ENCODE measurements around the gene AFF1. TPM values are rescaled to one million over a fixed set of nuclear protein-coding genes. Genes with fewer than 3 reads are reported as not detected.

The AFF1 gene
- total and polyA plus RNA-seq, 7 donors, result 7.2 to 100 (median 61.7) TPM

DNA sequence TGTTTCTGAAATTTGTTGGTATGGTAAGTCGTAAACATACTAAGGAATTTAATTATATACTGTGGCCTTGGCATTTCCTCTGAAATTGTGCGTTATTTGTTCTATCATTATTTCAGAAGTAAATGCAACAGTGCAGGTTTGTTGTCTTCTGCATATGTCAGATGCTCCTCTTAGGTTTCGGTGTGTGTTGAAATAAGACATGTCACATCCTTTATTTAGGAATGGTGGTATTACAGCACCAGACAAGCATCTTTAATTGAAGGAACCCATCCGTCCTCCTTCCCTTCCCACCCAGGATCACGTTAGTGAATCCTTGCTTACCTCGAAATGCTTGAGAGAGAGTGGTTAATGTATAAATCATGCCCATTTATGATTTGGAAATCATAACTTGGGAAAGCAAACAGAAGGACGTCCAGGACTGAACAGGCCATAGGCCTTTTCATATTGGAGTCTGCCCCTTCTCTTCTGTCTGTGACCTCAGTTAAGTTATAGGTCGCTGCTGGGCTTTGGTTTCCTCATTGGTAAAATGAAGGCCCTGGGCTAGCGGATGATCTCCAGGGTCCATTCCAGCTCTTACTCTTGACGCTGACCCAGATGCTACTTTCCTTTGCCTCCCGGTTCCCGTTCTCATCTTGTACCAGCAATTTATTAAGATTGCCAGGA lies 151.5 kb downstream of the AFF1 start:
- WGBS, 2 donors, result 91 to 95% methylated on average over 12 of the region's 12 CpGs
- TF ChIP-seq, protein P1, sequence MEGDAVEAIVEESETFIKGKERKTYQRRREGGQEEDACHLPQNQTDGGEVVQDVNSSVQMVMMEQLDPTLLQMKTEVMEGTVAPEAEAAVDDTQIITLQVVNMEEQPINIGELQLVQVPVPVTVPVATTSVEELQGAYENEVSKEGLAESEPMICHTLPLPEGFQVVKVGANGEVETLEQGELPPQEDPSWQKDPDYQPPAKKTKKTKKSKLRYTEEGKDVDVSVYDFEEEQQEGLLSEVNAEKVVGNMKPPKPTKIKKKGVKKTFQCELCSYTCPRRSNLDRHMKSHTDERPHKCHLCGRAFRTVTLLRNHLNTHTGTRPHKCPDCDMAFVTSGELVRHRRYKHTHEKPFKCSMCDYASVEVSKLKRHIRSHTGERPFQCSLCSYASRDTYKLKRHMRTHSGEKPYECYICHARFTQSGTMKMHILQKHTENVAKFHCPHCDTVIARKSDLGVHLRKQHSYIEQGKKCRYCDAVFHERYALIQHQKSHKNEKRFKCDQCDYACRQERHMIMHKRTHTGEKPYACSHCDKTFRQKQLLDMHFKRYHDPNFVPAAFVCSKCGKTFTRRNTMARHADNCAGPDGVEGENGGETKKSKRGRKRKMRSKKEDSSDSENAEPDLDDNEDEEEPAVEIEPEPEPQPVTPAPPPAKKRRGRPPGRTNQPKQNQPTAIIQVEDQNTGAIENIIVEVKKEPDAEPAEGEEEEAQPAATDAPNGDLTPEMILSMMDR (IDR thresholded peaks at IDR 0.05), result no peak
- no peak for TF ChIP-seq EP300 (IDR thresholded peaks at IDR 0.05)
- no peak for TF ChIP-seq POLR2A (IDR thresholded peaks at IDR 0.05)
- no peak for TF ChIP-seq POLR2AphosphoS5 (IDR thresholded peaks at IDR 0.05)
- intact Hi-C loops (cut with DNase I), result no loop called here
- H3K27ac ChIP-seq, result peak overlapping the region in 2 of 4 donors; percentile 62 to 86
- peaks cover 0 to 64% (median 51%) of the 10 kb centered on the region in 4 donors for H3K4me1 ChIP-seq
- H3K27me3 ChIP-seq, result no peaks in the 10 kb centered on the region
- DNase-seq, result no peak
- no peaks in the 10 kb centered on the region for H3K9me3 ChIP-seq
- H3K4me3 ChIP-seq, result no peak overlapping the region
- peaks cover 0 to 22% (median 4%) of the 10 kb centered on the region in 4 donors for H3K36me3 ChIP-seq

DNA sequence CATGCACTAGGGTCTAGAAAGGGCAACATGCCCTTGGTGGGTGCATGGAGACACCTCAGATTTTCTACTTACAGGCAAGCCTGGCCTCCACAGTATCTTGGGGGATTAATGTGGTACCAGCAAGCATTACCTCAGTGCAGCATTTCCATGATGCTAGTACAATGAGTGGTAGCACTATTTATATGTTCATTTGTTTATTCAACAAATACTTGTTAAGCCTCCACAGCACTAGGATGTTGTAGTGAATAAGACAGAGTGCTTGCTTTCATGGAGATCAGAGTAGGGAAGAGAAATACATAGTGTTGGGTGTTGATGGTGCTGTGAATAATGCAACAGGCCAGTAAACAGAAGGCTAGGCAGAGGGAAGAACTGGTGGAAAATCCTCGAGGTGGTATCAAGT lies 152.2 kb downstream of the AFF1 start:
- H3K4me1 ChIP-seq, result peaks cover 0 to 59% (median 45%) of the 10 kb centered on the region in 4 donors
- peaks cover 0 to 30% (median 4%) of the 10 kb centered on the region in 4 donors for H3K36me3 ChIP-seq
- no peaks in the 10 kb centered on the region for H3K27me3 ChIP-seq
- H3K27ac ChIP-seq, result peak overlapping the region in 3 of 4 donors; percentile 7 to 86 (median 62)
- WGBS, 2 donors, result 46 to 70% methylated on average over 1 of the region's 1 CpG
- intact Hi-C loops (cut with DNase I), result no loop called here
- DNase-seq, result no peak
- TF ChIP-seq, protein P1 (IDR thresholded peaks at IDR 0.05), result no peak
- TF ChIP-seq POLR2AphosphoS5 (IDR thresholded peaks at IDR 0.05) (no peak), EP300 (IDR thresholded peaks at IDR 0.05) (no peak), POLR2A (IDR thresholded peaks at IDR 0.05) (no peak)
- H3K4me3 ChIP-seq, result no peak overlapping the region
- H3K9me3 ChIP-seq, result no peaks in the 10 kb centered on the region

DNA sequence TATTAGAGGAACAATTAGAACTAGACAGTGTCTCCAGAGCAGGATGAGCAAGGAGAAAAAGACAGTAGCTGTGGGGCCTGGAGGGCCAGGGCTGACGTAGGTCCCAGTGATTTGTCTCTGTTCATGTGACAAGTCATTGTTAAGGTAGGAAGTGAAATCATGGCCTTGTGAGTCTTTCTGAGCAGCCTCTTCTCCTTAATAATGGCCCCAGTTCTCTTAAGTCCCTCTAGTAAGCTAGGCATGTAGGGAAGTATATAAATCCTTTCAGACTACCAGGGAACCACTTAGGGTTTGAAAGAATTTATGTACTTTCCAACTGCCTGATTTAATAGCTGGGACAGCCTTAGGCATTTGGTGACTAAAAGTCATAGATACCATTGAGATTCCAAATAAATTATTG lies 152.6 kb downstream of the AFF1 start:
- intact Hi-C loops (cut with DNase I), result no loop called here
- H3K4me1 ChIP-seq, result peaks cover 0 to 59% (median 44%) of the 10 kb centered on the region in 4 donors

DNA sequence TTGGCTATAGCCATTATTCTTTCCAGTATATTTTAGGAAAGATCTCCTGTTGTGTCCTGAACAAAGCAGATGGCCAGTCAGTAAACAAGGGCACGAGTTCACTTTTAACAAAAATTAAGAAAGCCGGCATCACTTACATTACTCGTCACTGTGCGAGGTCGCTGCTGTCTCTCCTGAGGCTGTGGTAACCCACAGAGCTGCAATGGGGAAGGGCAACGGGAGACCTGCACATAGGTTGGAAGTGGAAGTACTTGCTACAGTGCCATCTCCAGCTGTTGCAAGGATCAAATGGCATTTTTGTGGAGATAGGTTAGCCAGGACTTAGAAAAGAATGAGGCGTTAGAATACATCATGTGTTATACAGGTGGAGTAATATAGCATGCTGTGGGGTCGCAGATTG lies 153.4 kb downstream of the AFF1 start:
- intact Hi-C loops (cut with DNase I), result no loop called here
- 86 to 94% methylated on average over 8 of the region's 8 CpGs for WGBS, 2 donors
- DNase-seq, result no peak
- H3K27ac ChIP-seq, result peak overlapping the region in 1 of 4 donors; percentile 62
- no peaks in the 10 kb centered on the region for H3K9me3 ChIP-seq
- peaks cover 0 to 59% (median 44%) of the 10 kb centered on the region in 4 donors for H3K4me1 ChIP-seq
- no peak overlapping the region for H3K4me3 ChIP-seq
- no peaks in the 10 kb centered on the region for H3K27me3 ChIP-seq
- no peak for TF ChIP-seq POLR2AphosphoS5 (IDR thresholded peaks at IDR 0.05)
- TF ChIP-seq EP300 (IDR thresholded peaks at IDR 0.05), result no peak
- no peak for TF ChIP-seq POLR2A (IDR thresholded peaks at IDR 0.05)
- H3K36me3 ChIP-seq, result peaks cover 0 to 35% (median 4%) of the 10 kb centered on the region in 4 donors

More for the DNA sequence above, 152.6 kb downstream of the AFF1 start:
- no peaks in the 10 kb centered on the region for H3K27me3 ChIP-seq
- 74 to 80% methylated on average over 1 of the region's 1 CpG for WGBS, 2 donors
- H3K9me3 ChIP-seq, result no peaks in the 10 kb centered on the region
- no peak overlapping the region for H3K4me3 ChIP-seq
- peaks cover 0 to 34% (median 4%) of the 10 kb centered on the region in 4 donors for H3K36me3 ChIP-seq
- H3K27ac ChIP-seq, result peak overlapping the region in 3 of 4 donors; percentile 7 to 86 (median 62)
- DNase-seq, result no peak
- TF ChIP-seq, protein P1 (IDR thresholded peaks at IDR 0.05), result no peak
- no peak for TF ChIP-seq EP300 (IDR thresholded peaks at IDR 0.05)
- TF ChIP-seq POLR2AphosphoS5 (IDR thresholded peaks at IDR 0.05), result no peak
- TF ChIP-seq POLR2A (IDR thresholded peaks at IDR 0.05), result no peak

DNA sequence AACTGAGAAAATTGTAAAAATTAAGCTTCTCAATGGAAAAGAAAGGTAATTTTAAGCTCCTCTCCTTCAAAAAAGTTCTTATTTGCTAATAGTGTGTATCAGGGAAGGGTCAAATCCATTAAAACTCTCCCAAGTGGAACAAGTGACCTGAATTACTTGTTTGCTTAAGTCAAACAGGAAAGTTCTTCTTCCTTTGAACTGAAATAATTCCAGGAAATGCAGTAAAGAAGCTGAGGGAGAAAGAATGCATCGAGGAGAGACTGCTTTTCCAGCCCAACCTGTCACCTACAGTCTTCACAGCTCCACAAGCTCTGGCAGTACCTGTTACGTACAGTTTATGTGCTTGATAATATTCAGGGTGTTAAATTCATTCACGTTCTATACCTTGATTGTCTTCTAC lies 154.6 kb downstream of the AFF1 start:
- intact Hi-C loops (cut with DNase I), result no loop called here

More for the DNA sequence above, 154.6 kb downstream of the AFF1 start:
- peaks cover 0 to 35% (median 4%) of the 10 kb centered on the region in 4 donors for H3K36me3 ChIP-seq
- 24 to 58% methylated on average over 3 of the region's 3 CpGs for WGBS, 2 donors
- no peak for TF ChIP-seq POLR2AphosphoS5 (IDR thresholded peaks at IDR 0.05)
- TF ChIP-seq POLR2A (IDR thresholded peaks at IDR 0.05), result no peak
- no peak for TF ChIP-seq EP300 (IDR thresholded peaks at IDR 0.05)
- TF ChIP-seq, protein P1 (IDR thresholded peaks at IDR 0.05), result no peak
- no peaks in the 10 kb centered on the region for H3K27me3 ChIP-seq
- H3K4me3 ChIP-seq, result no peak overlapping the region
- no peaks in the 10 kb centered on the region for H3K9me3 ChIP-seq
- H3K4me1 ChIP-seq, result peaks cover 0 to 64% (median 45%) of the 10 kb centered on the region in 4 donors
- DNase-seq, result no peak
- H3K27ac ChIP-seq, result peak overlapping the region in 1 of 4 donors; percentile 9
